Neural progenitor cell (in vitro differentiated cells): ENCODE results near the gene CAPN14. TPM values are rescaled to one million over a fixed set of nuclear protein-coding genes. Genes with fewer than 3 reads are reported as not detected.

Experiments
- DNase-seq: peaks from one replicate; pipeline ENCODE4 v3.0.0-alpha.2; 2016; ENCODE audit warnings: low spot score
- H2AFZ ChIP-seq: fragments of 200-600 bp; sonication (generic); replicated peaks from 2 replicates; pipeline ENCODE4 v1.6.1; 2016; ENCODE audit warnings: antibody characterized with exemption
- H3F3A ChIP-seq: fragments of 200-600 bp; sonication (generic); 2 replicates; pipeline ENCODE4 v1.6.1; 2016; ENCODE audit warnings: antibody characterized with exemption, low read depth
- H3K27ac ChIP-seq: fragments of 200-600 bp; sonication (generic); 2 replicates; pipeline ENCODE4 v1.5.1; 2016; ENCODE audit warnings: mild to moderate bottlenecking
- H3K27me3 ChIP-seq: fragments of 200-600 bp; sonication (generic); 2 replicates; pipeline ENCODE4 v1.6.1; 2016; ENCODE audit warnings: mild to moderate bottlenecking, moderate library complexity
- H3K36me3 ChIP-seq: fragments of 200-600 bp; sonication (generic); 2 replicates; pipeline ENCODE4 v1.5.1; 2016
- H3K4me1 ChIP-seq: fragments of 200-600 bp; sonication (generic); 2 replicates; pipeline ENCODE4 v1.6.1; 2016; ENCODE audit warnings: mixed run types
- H3K4me2 ChIP-seq: fragments of 200-600 bp; sonication (generic); 2 replicates; pipeline ENCODE4 v1.6.1; 2016
- H3K4me3 ChIP-seq: fragments of 200-600 bp; sonication (generic); 2 replicates; pipeline ENCODE4 v1.5.1; 2016
- H3K79me2 ChIP-seq: fragments of 200-600 bp; sonication (generic); 2 replicates; pipeline ENCODE4 v1.6.1; 2016; ENCODE audit warnings: low read depth
- H3K9ac ChIP-seq: fragments of 200-600 bp; sonication (generic); 2 replicates; pipeline ENCODE4 v1.6.1; 2016
- H3K9me3 ChIP-seq: fragments of 200-600 bp; sonication (generic); 2 replicates; pipeline ENCODE4 v1.5.1; 2016; ENCODE audit warnings: low read depth
- H4K20me1 ChIP-seq: fragments of 200-600 bp; sonication (generic); 2 replicates; pipeline ENCODE4 v1.6.1; 2016; ENCODE audit warnings: low read depth
- H3K27ac Mint-ChIP-seq: 3 replicates; pipeline ENCODE4 v1.8.0; 2021; ENCODE audit warnings: mixed read lengths
- H3K27me3 Mint-ChIP-seq: 2 replicates; pipeline ENCODE4 v1.8.0; 2022; ENCODE audit warnings: low read depth, mild to moderate bottlenecking, inconsistent platforms, moderate library complexity, mixed read lengths; ENCODE audit not compliant: insufficient read depth
- H3K36me3 Mint-ChIP-seq: 3 replicates; pipeline ENCODE4 v1.8.0; 2021; ENCODE audit warnings: mixed read lengths
- H3K4me1 Mint-ChIP-seq: 3 replicates; pipeline ENCODE4 v1.8.0; 2021; ENCODE audit warnings: mixed read lengths
- H3K4me3 Mint-ChIP-seq: 3 replicates; pipeline ENCODE4 v1.8.0; 2021; ENCODE audit warnings: mild to moderate bottlenecking, moderate library complexity, mixed read lengths
- H3K9me3 Mint-ChIP-seq: 3 replicates; pipeline ENCODE4 v1.8.0; 2020; ENCODE audit warnings: mixed read lengths
- EZH2 ChIP-seq: fragments of 200-600 bp; sonication (generic); IDR thresholded peaks from 2 replicates; pipeline ENCODE4 v1.6.1; 2017; ENCODE audit warnings: antibody characterized with exemption, mild to moderate bottlenecking, moderate library complexity
- EZH2phosphoT487 ChIP-seq: fragments of 200-600 bp; sonication (generic); IDR thresholded peaks from 2 replicates; pipeline ENCODE4 v1.6.1; 2017; ENCODE audit warnings: antibody characterized with exemption
- total RNA-seq: library from RNA; depleted of rRNA; stranded (reverse); fragments of >200 nt; gene quantifications from 2 replicates; pipeline ENCODE4 v1.2.3, GENCODE V29; 2015; ENCODE audit warnings: low replicate concordance
- TF ChIP-seq, protein P1 (sequence below): fragments of 200-600 bp; sonication (generic); IDR thresholded peaks from 2 replicates; pipeline ENCODE4 v1.5.1; 2017; ENCODE audit warnings: antibody characterized with exemption, mild to moderate bottlenecking

Gene CAPN14
- total RNA-seq, 1 donor from 2014 or later: 0.04 TPM

GRCh38 chr2:31137211-31138036, 79.9 kb downstream of the CAPN14 start:
- Histone ChIP-seq H2AFZ (peak overlapping the region; percentile 30), H3K4me1 (peaks cover 12% of the 10 kb centered on the region), H3K27ac (no peak overlapping the region), H4K20me1 (peaks cover 3% of the 10 kb centered on the region), H3K79me2 (no peaks in the 10 kb centered on the region), H3K4me2 (peak overlapping the region; percentile 64), H3K27me3 (peaks cover 73% of the 10 kb centered on the region), H3K9me3 (no peaks in the 10 kb centered on the region), H3K4me3 (peak overlapping the region; percentile 48), H3K36me3 (no peaks in the 10 kb centered on the region), H3K9ac (no peak overlapping the region), H3F3A (peaks cover 12% of the 10 kb centered on the region)
- Mint-ChIP-seq H3K27me3 (peaks cover 41% of the 10 kb centered on the region), H3K36me3 (no peaks in the 10 kb centered on the region), H3K4me3 (peak overlapping the region; percentile 82), H3K4me1 (peaks cover 6% of the 10 kb centered on the region), H3K27ac (no peak overlapping the region), H3K9me3 (no peaks in the 10 kb centered on the region)
- peak; percentile 36 for TF ChIP-seq EZH2phosphoT487
- TF ChIP-seq EZH2: peak; percentile 92
- TF ChIP-seq, protein P1, sequence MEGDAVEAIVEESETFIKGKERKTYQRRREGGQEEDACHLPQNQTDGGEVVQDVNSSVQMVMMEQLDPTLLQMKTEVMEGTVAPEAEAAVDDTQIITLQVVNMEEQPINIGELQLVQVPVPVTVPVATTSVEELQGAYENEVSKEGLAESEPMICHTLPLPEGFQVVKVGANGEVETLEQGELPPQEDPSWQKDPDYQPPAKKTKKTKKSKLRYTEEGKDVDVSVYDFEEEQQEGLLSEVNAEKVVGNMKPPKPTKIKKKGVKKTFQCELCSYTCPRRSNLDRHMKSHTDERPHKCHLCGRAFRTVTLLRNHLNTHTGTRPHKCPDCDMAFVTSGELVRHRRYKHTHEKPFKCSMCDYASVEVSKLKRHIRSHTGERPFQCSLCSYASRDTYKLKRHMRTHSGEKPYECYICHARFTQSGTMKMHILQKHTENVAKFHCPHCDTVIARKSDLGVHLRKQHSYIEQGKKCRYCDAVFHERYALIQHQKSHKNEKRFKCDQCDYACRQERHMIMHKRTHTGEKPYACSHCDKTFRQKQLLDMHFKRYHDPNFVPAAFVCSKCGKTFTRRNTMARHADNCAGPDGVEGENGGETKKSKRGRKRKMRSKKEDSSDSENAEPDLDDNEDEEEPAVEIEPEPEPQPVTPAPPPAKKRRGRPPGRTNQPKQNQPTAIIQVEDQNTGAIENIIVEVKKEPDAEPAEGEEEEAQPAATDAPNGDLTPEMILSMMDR: no peak
- peak; percentile 60 for DNase-seq

DNA sequence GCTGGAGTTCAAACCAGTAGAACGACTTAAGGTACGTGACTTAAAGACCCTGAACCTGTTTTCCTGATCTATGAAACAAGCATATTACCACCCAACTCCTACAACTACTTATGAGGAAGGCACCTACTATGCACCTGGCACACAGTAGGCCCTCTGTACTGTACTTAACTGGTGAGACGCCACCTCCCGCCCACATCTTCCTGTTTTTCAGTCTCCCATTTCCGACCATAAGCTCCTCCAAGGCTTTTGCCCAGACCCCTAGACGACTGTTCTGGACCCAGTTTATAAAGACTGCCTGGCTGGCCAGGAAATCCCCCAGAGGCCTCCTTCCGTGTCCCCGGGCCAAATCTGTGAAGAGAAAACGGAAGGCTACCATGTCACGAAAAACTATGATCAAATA, 80.6 kb downstream of the CAPN14 start:
- H3K4me3 Mint-ChIP-seq: peak overlapping the region; percentile 82
- no peak for DNase-seq
- no peak for TF ChIP-seq EZH2
- TF ChIP-seq, protein P1: no peak
- no peak for TF ChIP-seq EZH2phosphoT487
- peaks cover 6% of the 10 kb centered on the region for H3K4me1 Mint-ChIP-seq
- peaks cover 15% of the 10 kb centered on the region for H3K4me1 ChIP-seq
- H3K79me2 ChIP-seq: no peaks in the 10 kb centered on the region
- H3K27me3 Mint-ChIP-seq: peaks cover 41% of the 10 kb centered on the region
- no peaks in the 10 kb centered on the region for H3K36me3 Mint-ChIP-seq
- peak overlapping the region; percentile 30 for H2AFZ ChIP-seq
- H3F3A ChIP-seq: peaks cover 13% of the 10 kb centered on the region
- H3K36me3 ChIP-seq: no peaks in the 10 kb centered on the region
- H3K27ac ChIP-seq: no peak overlapping the region
- peaks cover 73% of the 10 kb centered on the region for H3K27me3 ChIP-seq
- no peak overlapping the region for H3K9ac ChIP-seq
- H3K27ac Mint-ChIP-seq: no peak overlapping the region
- H3K9me3 ChIP-seq: no peaks in the 10 kb centered on the region
- H3K4me2 ChIP-seq: peak overlapping the region; percentile 64
- H3K4me3 ChIP-seq: peak overlapping the region; percentile 48
- H3K9me3 Mint-ChIP-seq: no peaks in the 10 kb centered on the region
- peaks cover 3% of the 10 kb centered on the region for H4K20me1 ChIP-seq

DNA sequence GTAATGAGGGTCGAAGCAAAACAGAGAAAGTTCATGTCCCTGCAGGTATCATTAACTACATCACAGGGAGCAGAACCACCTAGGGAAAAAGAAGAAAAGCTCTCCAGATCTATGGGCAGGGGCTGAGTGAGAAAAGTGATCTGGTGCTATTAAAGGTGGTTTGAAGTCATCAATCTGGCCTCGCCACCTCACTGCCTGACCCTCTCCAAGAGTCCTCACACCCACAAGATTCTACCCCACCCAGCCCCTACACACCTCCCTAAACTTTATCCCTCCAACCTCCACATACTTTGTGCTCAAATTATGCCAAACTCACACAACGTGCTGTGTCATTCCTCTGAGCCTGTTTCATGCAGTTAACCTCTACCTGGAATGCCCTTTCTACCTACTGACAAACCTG, 81.3 kb downstream of the CAPN14 start:
- no peak overlapping the region for H3K27ac ChIP-seq
- H4K20me1 ChIP-seq: peaks cover 3% of the 10 kb centered on the region
- Mint-ChIP-seq H3K27me3 (peaks cover 48% of the 10 kb centered on the region), H3K4me1 (peaks cover 11% of the 10 kb centered on the region), H3K4me3 (peak overlapping the region; percentile 82), H3K36me3 (no peaks in the 10 kb centered on the region), H3K9me3 (no peaks in the 10 kb centered on the region), H3K27ac (no peak overlapping the region)
- H3K4me1 ChIP-seq: peaks cover 19% of the 10 kb centered on the region
- peaks cover 15% of the 10 kb centered on the region for H3F3A ChIP-seq
- H3K4me2 ChIP-seq: no peak overlapping the region
- H3K4me3 ChIP-seq: no peak overlapping the region
- H3K79me2 ChIP-seq: no peaks in the 10 kb centered on the region
- H2AFZ ChIP-seq: no peak overlapping the region
- H3K9ac ChIP-seq: no peak overlapping the region
- no peak for DNase-seq
- TF ChIP-seq, protein P1: no peak
- H3K27me3 ChIP-seq: peaks cover 68% of the 10 kb centered on the region
- no peaks in the 10 kb centered on the region for H3K36me3 ChIP-seq
- no peaks in the 10 kb centered on the region for H3K9me3 ChIP-seq
